T-cell (primary cell): Measurements from ENCODE around the gene DNAJC13. TPM values are rescaled to one million over a fixed set of nuclear protein-coding genes. Genes with fewer than 3 reads are reported as not detected.
A peak's percentile ranks its signal among the peaks of the same experiment; 100 is the strongest.
"Not testable (repeated sequence)": the region's sequence is repeated elsewhere in the genome, so short reads cannot be mapped to it uniquely, and the experiment has no call there.

ENCODE experiments used
- ATAC-seq, 4 experiments: fragments of 200-7000 bp in 3 of 4; fragments of 150-1000 bp in 1 of 4; cut with Tn5 transposase; replicated peaks in 1 of 4; 1 replicate in 3 of 4; 2 replicates in 1 of 4; pipeline ENCODE4 v1.10.0; 2021; ENCODE audit warnings: moderate library complexity in 3 of 4, mild to moderate bottlenecking in 2 of 4, moderate number of reproducible peaks in 1 of 4
- CTCF ChIA-PET, 2 donors: fragments of 300-600 bp; sonication (Branson Sonifier 250); formaldehyde crosslinking; loops; one replicate each; lab custom pipeline; 2022; ENCODE audit warnings: antibody characterized with exemption in 2 of 2; lab: Charles Lee
- POLR2A ChIA-PET, 2 donors: fragments of 300-600 bp; sonication (Branson Sonifier 250); formaldehyde crosslinking; loops; one replicate each; lab custom pipeline; 2022; ENCODE audit warnings: antibody characterized with exemption in 2 of 2; lab: Charles Lee
- DNase-seq, 35 experiments: peaks; one replicate each; pipeline versions ENCODE4 v3.0.0 to v3.0.0-alpha.2; 2013 to 2023
- H3K27ac ChIP-seq: one replicate; pipeline ENCODE4 v1.5.1; 2013; ENCODE audit warnings: low read length
- H3K27me3 ChIP-seq, 2 experiments: replicated peaks in 1 of 2; 1 replicate in 1 of 2; 2 replicates in 1 of 2; pipeline versions ENCODE4 v1.6.1 to v1.7.0; 2013; ENCODE audit warnings: low read length in 1 of 2, mixed read lengths in 1 of 2; ENCODE audit not compliant: control insufficient read depth in 2 of 2, insufficient read depth in 2 of 2; ENCODE audit errors: extremely low read depth in 1 of 2
- H3K36me3 ChIP-seq, 2 donors: 1 replicate in 1 of 2; 2 replicates in 1 of 2; pipeline versions ENCODE4 v1.6.1 to v1.7.0; 2013; ENCODE audit warnings: low read length in 1 of 2; ENCODE audit not compliant: control insufficient read depth in 2 of 2, insufficient read depth in 1 of 2; ENCODE audit errors: extremely low read depth in 1 of 2
- H3K4me1 ChIP-seq, 2 experiments: 1 replicate in 1 of 2; 2 replicates in 1 of 2; pipeline versions ENCODE4 v1.6.1 to v1.7.0; 2013; ENCODE audit warnings: low read length in 2 of 2, mixed read lengths in 1 of 2; ENCODE audit not compliant: insufficient read depth in 2 of 2, control insufficient read depth in 1 of 2; ENCODE audit errors: extremely low read depth in 1 of 2
- H3K4me3 ChIP-seq, 2 donors: 1 replicate in 1 of 2; 2 replicates in 1 of 2; pipeline versions ENCODE4 v1.5.1 to v1.7.0; 2013; ENCODE audit warnings: mild to moderate bottlenecking in 2 of 2, low read length in 1 of 2, moderate library complexity in 1 of 2; ENCODE audit not compliant: control insufficient read depth in 1 of 2; ENCODE audit errors: extremely low read depth in 1 of 2
- H3K9me3 ChIP-seq: 2 replicates; pipeline ENCODE4 v1.7.0; 2013
- H3K27ac Mint-ChIP-seq, 2 donors: one replicate each; pipeline ENCODE4 v1.8.0; 2020 to 2021; ENCODE audit warnings: mild to moderate bottlenecking in 2 of 2, mixed read lengths in 2 of 2
- H3K27me3 Mint-ChIP-seq, 2 donors: one replicate each; pipeline ENCODE4 v1.8.0; 2021 to 2022; ENCODE audit warnings: mixed read lengths in 2 of 2
- H3K36me3 Mint-ChIP-seq: one replicate; pipeline ENCODE4 v1.8.0; 2021; ENCODE audit warnings: mixed read lengths
- H3K4me1 Mint-ChIP-seq, 3 donors: one replicate each; pipeline ENCODE4 v1.8.0; 2020 to 2022; ENCODE audit warnings: mixed read lengths in 3 of 3, mild to moderate bottlenecking in 1 of 3
- H3K4me3 Mint-ChIP-seq, 3 donors: one replicate each; pipeline ENCODE4 v1.8.0; 2020 to 2022; ENCODE audit warnings: mild to moderate bottlenecking in 3 of 3, mixed read lengths in 3 of 3, moderate library complexity in 3 of 3
- H3K9me3 Mint-ChIP-seq, 3 donors: one replicate each; pipeline ENCODE4 v1.8.0; 2020 to 2022; ENCODE audit warnings: mixed read lengths in 3 of 3
- WGBS: methylation state at CpG from one replicate; pipeline ENCODE4 v1.1.5; 2013; ENCODE audit warnings: missing lambda C conversion rate; ENCODE audit not compliant: insufficient coverage; 5-methylcytosine and 5-hydroxymethylcytosine counted together
- total RNA-seq, 35 experiments: library from RNA in 6 of 35; stranded (reverse) in 6 of 35; fragments of 120-200 nt in 1 of 35; gene quantifications; one replicate each; pipeline versions ENCODE4 v1.2.1 to v1.2.4 and lab custom pipeline; 2013 to 2026

DNAJC13 gene
- total RNA-seq = 10 to 100 TPM; 28.7 to 33.7 (median 31.3) TPM
- total RNA-seq (2013) = 43.7 TPM
- total RNA-seq (lab: John Stamatoyannopoulos, UW) = 34.6 to 160 (median 94.6) reads per million in 29 experiments

- peak within 1 kb of the TSS; percentile 96 to 98 for H3K27ac Mint-ChIP-seq
- CTCF ChIA-PET = interaction anchor here (0.6 to 0.8 kb wide), 4 partner anchors 15 to 1524 kb away, joined by 3 to 5 read pairs (median 3); no protein-coding TSS in a partner anchor
- H3K4me3 ChIP-seq = peak within 1 kb of the TSS; percentile 97 to 99
These were observed at the start of gene DNAJC13 for GRCh38 chr3:132416807-132417694. Gene DNAJC13, plus strand, starts transcription at chr3:132417502. Its CDS starts 17,049 bp downstream, at chr3:132434551.

GRCh38 chr3:132368515-132368914, 48.8 kb upstream of the DNAJC13 start:
- CTCF ChIA-PET = interaction anchor here in 1 of 2 donors (1.1 kb wide), 1 partner anchor 19 kb away, joined by 3 read pairs; no protein-coding TSS in a partner anchor
- POLR2A ChIA-PET = interaction anchor here (0.6 kb wide), 2 partner anchors 59 to 1281 kb away, joined by 3 to 6 read pairs; no protein-coding TSS in a partner anchor
- 60% methylated on average over 1 of the region's 2 CpGs for WGBS
- Mint-ChIP-seq H3K4me3 (no peak overlapping the region), H3K27me3 (peaks cover 3% of the 10 kb centered on the region in 2 donors), H3K36me3 (no peaks in the 10 kb centered on the region), H3K4me1 (no peaks in the 10 kb centered on the region), H3K27ac (no peak overlapping the region), H3K9me3 (no peaks in the 10 kb centered on the region)
- H3K36me3 ChIP-seq = no peaks in the 10 kb centered on the region
- DNase-seq (no peak), ATAC-seq (no peak)
- H3K4me1 ChIP-seq = no peaks in the 10 kb centered on the region
- no peaks in the 10 kb centered on the region for H3K9me3 ChIP-seq
- no peak overlapping the region for H3K27ac ChIP-seq
- peaks cover 0 to 3% of the 10 kb centered on the region in 2 experiments for H3K27me3 ChIP-seq
- H3K4me3 ChIP-seq = no peak overlapping the region

More at GRCh38 chr3:132416807-132417694, at the start of gene DNAJC13:
- POLR2A ChIA-PET = interaction anchor here (0.5 to 0.6 kb wide), 5 partner anchors 8 to 1111 kb away, joined by 3 to 4 read pairs (median 3); no protein-coding TSS in a partner anchor
- Histone ChIP-seq H3K4me1 (peaks cover 13 to 14% of the 10 kb centered on the region in 2 experiments), H3K27ac (peak within 1 kb of the TSS; percentile 66), H3K36me3 (no peaks in the 10 kb centered on the region), H3K9me3 (no peaks in the 10 kb centered on the region), H3K27me3 (no peaks in the 10 kb centered on the region)
- DNase-seq (peak; percentile 84 to 96 (median 90)), ATAC-seq (peak; percentile 93 to 94 (median 94))
- Mint-ChIP-seq H3K4me1 (peaks cover 28 to 35% (median 35%) of the 10 kb centered on the region in 3 donors), H3K27me3 (no peaks in the 10 kb centered on the region), H3K36me3 (peaks cover 12% of the 10 kb centered on the region), H3K9me3 (no peaks in the 10 kb centered on the region), H3K4me3 (peak within 1 kb of the TSS; percentile 97 to 100 (median 98))
- 2% methylated on average over 63 of the region's 63 CpGs for WGBS

GRCh38 chr3:132368962-132369361, 48.3 kb upstream of the DNAJC13 start:
- ATAC-seq (no peak), DNase-seq (no peak)
- Mint-ChIP-seq H3K27me3 (peaks cover 3% of the 10 kb centered on the region in 2 donors), H3K4me3 (no peak overlapping the region), H3K36me3 (no peaks in the 10 kb centered on the region), H3K4me1 (no peaks in the 10 kb centered on the region), H3K27ac (no peak overlapping the region), H3K9me3 (no peaks in the 10 kb centered on the region)
- Histone ChIP-seq H3K27ac (no peak overlapping the region), H3K36me3 (no peaks in the 10 kb centered on the region), H3K27me3 (peaks cover 0 to 3% of the 10 kb centered on the region in 2 experiments), H3K4me1 (no peaks in the 10 kb centered on the region), H3K4me3 (no peak overlapping the region), H3K9me3 (no peaks in the 10 kb centered on the region)
- POLR2A ChIA-PET = interaction anchor here (0.6 kb wide), 2 partner anchors 58 to 1281 kb away, joined by 3 to 6 read pairs; no protein-coding TSS in a partner anchor
- CTCF ChIA-PET = interaction anchor here in 1 of 2 donors (1.1 kb wide), 1 partner anchor 20 kb away, joined by 3 read pairs; no protein-coding TSS in a partner anchor

GRCh38 chr3:132376945-132377354, 40.4 kb upstream of the DNAJC13 start:
- 92% methylated on average over 15 of the region's 25 CpGs for WGBS
- H3K4me3 ChIP-seq, H3K27ac ChIP-seq, ATAC-seq, H3K9me3 ChIP-seq, H3K36me3 Mint-ChIP-seq, H3K4me1 ChIP-seq, H3K27me3 ChIP-seq, POLR2A ChIA-PET, CTCF ChIA-PET, H3K9me3 Mint-ChIP-seq, H3K4me1 Mint-ChIP-seq, H3K36me3 ChIP-seq, DNase-seq: not testable (repeated sequence)
- Mint-ChIP-seq H3K4me3 (peak overlapping the region in 2 of 3 donors; percentile 54), H3K27me3 (peaks cover 28 to 34% of the 10 kb centered on the region in 2 donors), H3K27ac (peak overlapping the region in 1 of 2 donors; percentile 28)

- Histone ChIP-seq H3K4me1 (no peaks in the 10 kb centered on the region), H3K4me3 (no peak overlapping the region), H3K27ac (no peak overlapping the region), H3K36me3 (no peaks in the 10 kb centered on the region), H3K9me3 (no peaks in the 10 kb centered on the region), H3K27me3 (peaks cover 0 to 15% of the 10 kb centered on the region in 2 experiments)
- H3K9me3 Mint-ChIP-seq = peaks cover 0 to 2% (median 0%) of the 10 kb centered on the region in 3 donors
- ChIA-PET CTCF (no interaction called here), POLR2A (interaction anchor here in 1 of 2 donors (0.5 kb wide), 1 partner anchor 9 kb away, joined by 5 read pairs; no protein-coding TSS in a partner anchor)
- WGBS = 43% methylated on average over 1 of the region's 2 CpGs
- no peaks in the 10 kb centered on the region for H3K4me1 Mint-ChIP-seq
- peaks cover 30 to 35% of the 10 kb centered on the region in 2 donors for H3K27me3 Mint-ChIP-seq
- H3K27ac Mint-ChIP-seq = no peak overlapping the region
- ATAC-seq (no peak), DNase-seq (no peak)
- no peaks in the 10 kb centered on the region for H3K36me3 Mint-ChIP-seq
- H3K4me3 Mint-ChIP-seq = no peak overlapping the region
These were observed 39.1 kb upstream of the DNAJC13 start for GRCh38 chr3:132378048-132378762.

GRCh38 chr3:132378846-132379245, 38.5 kb upstream of the DNAJC13 start:
- ChIA-PET POLR2A (no interaction called here), CTCF (interaction anchor here in 1 of 2 donors (0.6 kb wide), 1 partner anchor 13 kb away, joined by 3 read pairs; no protein-coding TSS in a partner anchor)
- no CpG with 5 or more reads among the region's 2 CpGs for WGBS
- Mint-ChIP-seq H3K4me1 (no peaks in the 10 kb centered on the region), H3K36me3 (no peaks in the 10 kb centered on the region), H3K4me3 (no peak overlapping the region), H3K27ac (no peak overlapping the region), H3K27me3 (peaks cover 30 to 35% of the 10 kb centered on the region in 2 donors), H3K9me3 (peaks cover 0 to 2% (median 0%) of the 10 kb centered on the region in 3 donors)
- H3K27ac ChIP-seq = no peak overlapping the region
- H3K4me1 ChIP-seq = no peaks in the 10 kb centered on the region
- no peak overlapping the region for H3K4me3 ChIP-seq
- no peaks in the 10 kb centered on the region for H3K36me3 ChIP-seq
- peaks cover 0 to 19% of the 10 kb centered on the region in 2 experiments for H3K27me3 ChIP-seq
- DNase-seq (no peak), ATAC-seq (no peak)
- no peaks in the 10 kb centered on the region for H3K9me3 ChIP-seq
